GM04503 (cell line): ENCODE measurements around the gene ERCC4.

ENCODE experiments used
- DNase-seq: peaks from one replicate; pipeline ENCODE4 v3.0.0-alpha.2; 2012; ENCODE audit warnings: low read depth

The ERCC4 gene

GRCh38 chr16:13948086-13948485 lies 28.1 kb downstream of the ERCC4 start:
- DNase-seq = no peak

DNA sequence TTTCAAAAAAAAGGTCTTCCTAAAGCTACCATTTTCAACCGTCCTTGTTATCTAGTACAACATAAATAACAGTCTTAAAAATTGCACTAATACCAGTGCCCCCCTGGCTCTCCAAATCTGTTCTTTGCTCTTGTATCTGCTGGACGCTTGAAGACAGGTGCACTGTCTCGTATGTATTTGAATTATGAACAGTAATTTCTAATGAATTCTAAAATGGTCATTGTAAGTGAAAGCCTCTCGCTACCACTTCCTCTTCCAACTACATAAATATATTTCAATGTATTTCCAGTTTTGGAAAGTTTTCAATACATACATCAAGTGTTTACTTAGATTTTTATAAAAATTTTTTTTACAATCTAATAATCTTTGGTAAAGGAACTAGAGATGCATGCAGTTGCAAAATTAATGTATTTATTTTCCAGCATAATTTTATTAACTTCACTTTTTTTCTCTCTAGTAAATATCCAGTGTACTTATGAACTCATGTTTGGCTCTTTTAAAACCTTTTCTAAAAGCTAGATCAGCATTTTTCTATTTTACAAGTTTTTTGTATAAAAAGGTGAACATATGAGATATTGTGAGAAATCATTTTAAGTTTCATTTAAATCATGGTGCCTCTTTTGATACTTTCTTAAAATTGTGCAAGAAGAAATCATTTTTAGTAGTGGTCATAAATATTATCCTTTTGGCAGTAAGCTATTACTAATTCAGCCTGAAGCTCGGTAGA lies 31.0 kb downstream of the ERCC4 start:
- DNase-seq = no peak

DNA sequence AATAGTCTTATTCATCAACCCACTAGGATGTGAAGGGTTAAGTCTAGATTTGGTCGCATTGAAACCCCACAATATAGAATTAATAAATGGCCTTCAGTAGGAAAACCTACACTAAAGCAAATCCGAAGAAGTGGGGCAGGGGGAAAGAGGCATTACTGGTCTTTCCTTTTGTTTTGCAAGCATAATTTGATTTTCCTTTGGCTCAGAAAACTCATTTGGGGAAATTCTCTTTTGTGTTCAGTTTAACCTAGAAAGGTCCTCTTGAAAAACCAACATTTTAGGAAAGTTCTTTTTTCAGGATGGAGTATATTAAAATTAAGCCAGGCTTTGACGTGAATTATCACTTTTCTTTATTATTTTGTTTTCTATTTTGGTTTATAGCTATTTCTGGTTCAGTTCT lies 31.7 kb downstream of the ERCC4 start:
- DNase-seq = no peak

- no peak for DNase-seq
These were observed 33.5 kb downstream of the ERCC4 start for GRCh38 chr16:13953501-13953900.

- DNase-seq = no peak
These were observed 36.8 kb downstream of the ERCC4 start for GRCh38 chr16:13956635-13957196.

DNA sequence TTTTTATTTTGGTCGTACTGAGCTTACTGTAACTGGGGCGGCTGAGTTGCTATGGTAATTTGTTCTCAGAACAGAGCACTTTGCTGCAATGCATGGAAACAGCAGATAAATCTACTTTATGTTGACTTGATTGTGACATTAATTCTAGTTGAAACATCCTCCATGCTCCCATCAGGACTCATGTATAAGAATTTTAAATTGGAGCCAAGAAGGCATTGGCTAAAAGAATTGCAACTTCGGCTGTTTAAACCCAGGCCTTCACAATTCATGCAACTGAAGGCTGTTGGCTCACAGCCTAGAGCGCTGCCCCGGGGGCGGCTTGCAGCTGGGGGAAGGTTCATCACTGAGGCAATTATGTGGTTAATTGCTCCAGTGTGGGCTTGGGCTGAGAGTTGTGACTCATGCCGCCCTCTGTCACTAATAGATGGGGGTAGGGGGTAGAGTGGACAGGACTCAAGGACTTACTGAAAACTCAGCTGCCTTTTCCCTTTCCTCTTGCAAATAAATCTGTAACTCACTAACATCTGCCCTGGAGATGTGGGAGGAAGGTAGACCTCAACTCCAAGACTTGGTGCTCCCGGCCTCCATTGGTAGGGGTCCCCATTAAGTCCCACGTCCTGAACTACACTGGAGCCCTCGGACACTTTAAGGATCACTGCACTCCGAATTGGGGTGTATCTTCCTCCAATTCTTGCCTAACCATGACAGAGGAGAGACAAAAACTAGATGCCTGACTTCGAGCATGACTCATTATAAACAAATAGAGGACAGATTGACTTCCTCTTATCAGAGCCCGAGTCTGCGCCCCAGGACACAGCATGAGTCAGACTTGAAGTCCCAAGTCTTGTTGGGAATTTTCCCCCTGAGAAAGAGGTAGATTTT lies 37.5 kb downstream of the ERCC4 start:
- peak; percentile 77 for DNase-seq

- DNase-seq = no peak
These were observed 38.5 kb downstream of the ERCC4 start for GRCh38 chr16:13958474-13958873.

DNA sequence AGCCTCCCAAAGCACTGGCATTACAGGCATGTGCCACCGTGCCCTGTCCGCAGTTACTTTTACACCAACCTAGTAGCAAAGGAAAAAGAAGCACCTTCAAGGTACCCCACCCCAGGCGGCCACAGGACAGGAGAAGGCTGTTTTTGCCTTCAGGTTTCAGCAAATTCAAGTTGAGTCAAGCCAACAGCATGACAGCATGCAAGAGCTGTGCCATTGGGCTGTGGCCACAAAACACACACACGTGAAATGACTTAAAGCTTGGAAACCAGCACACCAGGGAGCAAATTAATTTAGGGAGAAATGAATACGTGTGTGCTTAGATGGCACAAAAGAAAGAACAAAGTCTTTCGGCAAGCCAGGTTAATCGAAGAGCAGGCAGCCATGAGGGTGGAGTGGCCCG lies 39.7 kb downstream of the ERCC4 start:
- no peak for DNase-seq

DNA sequence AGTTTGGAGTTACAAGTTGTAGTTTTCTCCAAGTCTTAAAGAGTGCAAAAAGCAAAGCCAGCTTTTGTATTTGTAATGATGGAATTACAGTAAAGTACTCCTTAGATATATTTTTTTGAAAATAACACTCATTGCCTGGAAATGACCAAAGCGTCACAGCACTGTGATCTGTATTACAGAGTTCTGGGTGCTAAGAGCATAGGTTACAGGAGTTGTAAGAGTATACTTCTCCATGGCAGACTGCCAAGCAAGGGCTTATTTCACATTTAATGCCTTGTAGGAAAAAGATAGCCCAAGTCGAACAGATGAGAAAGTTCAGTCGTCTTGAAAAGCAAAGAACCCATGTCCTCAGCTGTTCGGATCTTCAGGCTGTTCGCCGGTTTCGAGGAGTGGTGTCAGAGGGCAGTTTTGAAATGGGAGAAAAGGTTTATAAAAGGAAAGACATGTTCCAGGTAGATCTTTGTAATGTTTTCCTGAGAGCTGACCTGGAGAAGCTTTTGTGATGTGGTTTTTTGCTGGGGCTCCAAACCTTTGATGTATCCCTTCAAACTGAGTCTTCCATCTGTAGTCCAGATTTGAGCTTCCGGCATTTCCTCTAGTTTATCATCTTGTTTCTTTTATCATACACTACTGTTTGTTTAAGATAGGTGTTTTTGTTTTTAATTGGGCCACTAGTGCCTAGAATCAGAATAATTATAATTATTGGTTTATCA lies 41.3 kb downstream of the ERCC4 start:
- DNase-seq = no peak

DNA sequence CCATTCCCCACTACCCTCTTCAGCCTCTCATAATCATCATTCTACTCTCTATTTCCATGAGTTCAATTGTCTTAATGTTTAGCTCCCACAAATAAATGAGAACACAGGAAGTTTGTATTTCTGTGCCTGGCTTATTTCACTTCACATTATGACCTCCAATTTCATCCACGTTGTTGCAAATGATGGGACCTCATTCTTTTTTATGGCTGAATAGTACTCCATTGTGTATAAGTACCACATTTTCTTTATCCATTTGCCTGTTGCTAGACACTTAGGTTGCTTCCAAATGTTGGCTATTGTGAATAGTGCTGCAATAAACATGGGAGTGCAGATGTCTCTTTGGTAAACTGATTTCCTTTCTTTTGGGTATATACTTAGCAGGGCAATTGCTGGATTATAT lies 42.3 kb downstream of the ERCC4 start:
- no peak for DNase-seq

DNA sequence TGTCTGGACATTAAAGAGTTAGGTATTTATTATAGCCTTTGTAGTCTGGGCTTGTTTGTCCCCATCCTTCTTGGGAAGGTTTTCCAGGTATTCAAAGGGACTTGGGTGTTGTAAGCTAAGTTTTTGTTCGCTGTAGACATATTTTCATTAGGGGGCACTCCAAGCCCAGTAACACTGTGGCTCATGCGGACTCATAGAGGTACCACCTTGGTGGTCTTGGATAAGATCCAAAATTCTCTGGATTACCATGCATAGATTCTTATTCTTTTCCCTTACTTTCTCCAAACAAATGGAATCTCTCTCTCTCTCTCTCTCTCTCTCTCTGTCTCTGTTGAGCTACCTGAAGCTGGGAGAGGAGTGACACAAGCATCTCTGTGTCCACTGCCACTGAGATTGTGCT lies 48.9 kb downstream of the ERCC4 start:
- DNase-seq = no peak

DNA sequence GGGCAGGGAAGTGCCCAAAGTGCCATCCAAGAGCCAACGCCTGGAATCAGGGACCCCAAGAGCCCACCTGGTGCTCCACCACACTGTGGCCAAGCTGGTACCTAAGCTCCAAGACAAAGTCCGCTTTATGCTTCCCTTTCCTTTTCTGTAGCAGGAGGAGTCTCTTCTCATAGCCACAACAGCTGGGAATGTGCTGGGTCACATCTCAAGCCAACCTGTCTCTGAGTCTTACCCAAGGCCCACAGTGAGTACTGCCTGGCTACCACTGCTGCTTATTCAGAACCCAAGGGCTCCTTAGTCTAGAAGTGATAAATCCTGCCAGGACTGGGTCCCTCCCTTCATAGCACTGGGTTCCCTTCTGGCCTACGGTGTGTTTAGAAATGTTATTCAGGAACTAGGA lies 49.8 kb downstream of the ERCC4 start:
- no peak for DNase-seq

GRCh38 chr16:13970708-13971422 lies 50.9 kb downstream of the ERCC4 start:
- DNase-seq = no peak

GRCh38 chr16:13973321-13974023 lies 53.5 kb downstream of the ERCC4 start:
- DNase-seq = no peak

- no peak for DNase-seq
These were observed 57.2 kb downstream of the ERCC4 start for GRCh38 chr16:13977177-13977576.

DNA sequence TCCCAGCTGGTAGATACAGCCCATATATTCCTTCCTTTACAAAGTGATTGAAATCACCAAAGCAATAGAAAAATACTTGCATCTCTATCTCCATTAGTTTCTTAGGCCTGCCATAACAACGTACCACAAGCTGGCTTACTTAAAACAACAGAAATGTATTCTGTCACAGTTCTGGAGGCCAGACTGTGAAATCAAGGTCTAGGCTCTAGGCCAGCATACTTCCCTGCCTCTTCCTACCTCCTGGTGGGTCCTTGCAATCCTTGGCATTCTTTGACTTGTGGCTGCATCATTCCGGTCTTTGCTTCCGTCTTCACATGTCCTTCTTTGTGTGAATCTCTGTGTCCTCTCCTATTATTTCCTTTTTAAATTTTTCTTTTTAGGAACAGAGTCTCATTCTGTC lies 62.5 kb downstream of the ERCC4 start:
- DNase-seq = no peak

DNA sequence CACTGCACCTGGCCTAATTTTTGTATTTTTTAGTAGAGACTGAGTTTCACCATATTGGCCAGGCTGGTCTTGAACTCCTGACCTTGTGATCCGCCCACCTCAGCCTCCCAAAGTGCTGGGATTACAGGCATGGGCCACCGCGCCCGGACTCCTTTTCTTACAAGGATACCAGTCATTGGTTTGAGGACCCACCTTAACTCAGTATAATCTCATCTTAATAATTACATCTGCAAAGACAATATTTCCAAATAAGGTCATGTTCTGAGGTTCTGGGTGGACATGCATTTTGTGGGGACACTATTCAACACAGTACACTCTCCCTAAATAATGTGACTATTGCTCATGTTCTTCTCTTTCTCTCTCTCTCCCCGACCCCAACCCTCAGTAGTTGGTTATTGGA lies 63.7 kb downstream of the ERCC4 start:
- no peak for DNase-seq

GRCh38 chr16:13984794-13985193 lies 64.8 kb downstream of the ERCC4 start:
- no peak for DNase-seq

DNA sequence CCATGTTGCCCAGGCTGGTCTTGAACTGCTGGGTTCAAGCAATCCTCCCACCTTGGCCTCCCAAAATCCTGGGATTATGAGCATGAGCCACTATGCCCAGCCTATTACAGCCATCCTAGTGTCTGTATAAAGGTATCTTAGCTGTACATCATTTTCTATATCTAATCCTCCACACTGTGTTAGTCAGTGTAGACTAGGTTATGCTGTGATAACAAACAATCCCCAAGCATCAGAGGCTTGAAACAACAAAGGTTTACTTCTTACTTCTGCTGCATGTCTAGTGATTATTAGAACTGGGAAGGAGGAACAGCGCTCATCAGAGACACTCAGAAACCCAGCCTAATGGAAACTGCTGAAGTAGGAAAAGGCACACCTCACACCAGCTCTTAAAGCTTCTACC lies 68.1 kb downstream of the ERCC4 start:
- DNase-seq = no peak

GRCh38 chr16:13992322-13992721 lies 72.4 kb downstream of the ERCC4 start:
- DNase-seq = no peak

GRCh38 chr16:13992976-13993375 lies 73.0 kb downstream of the ERCC4 start:
- no peak for DNase-seq
